ENCODE results near the gene KRTAP9-1.
"Not testable (repeated sequence)": the region's sequence is repeated elsewhere in the genome, so short reads cannot be mapped to it uniquely, and the experiment has no call there.

KRTAP9-1 gene

GRCh38 chr17:41189837-41190318 lies at the start of gene KRTAP9-1:
KRTAP9-1 (plus strand) TSS chr17:41189887; CDS start chr17:41189887, 0 bp downstream.
- not testable (repeated sequence) for FAIRE-seq; DNase-seq (ENCODE audit: insufficient read length, low spot score)

GRCh38 chr17:41140360-41141131 lies 49.1 kb upstream of the KRTAP9-1 start, which contains the start of gene KRTAP4-6:
KRTAP4-6 (minus strand) TSS chr17:41140544; CDS start chr17:41140487, 57 bp downstream.
- DNase-seq (ENCODE audit: insufficient read length, low spot score) (no peak), FAIRE-seq (no peak)
- TF ChIP-seq CTCF (IDR thresholded peaks at IDR 0.05; ENCODE audit: insufficient read depth, missing control alignments), result no peak

- DNase-seq (ENCODE audit: insufficient read length, low spot score) (no peak), FAIRE-seq (no peak)
- no peak for TF ChIP-seq CTCF (IDR thresholded peaks at IDR 0.05; ENCODE audit: insufficient read depth, missing control alignments)
These were observed 48.3 kb upstream of the KRTAP9-1 start for GRCh38 chr17:41141361-41141760.

- no peak for FAIRE-seq
- TF ChIP-seq CTCF (IDR thresholded peaks at IDR 0.05; ENCODE audit: insufficient read depth, missing control alignments), result no peak
These were observed 44.8 kb upstream of the KRTAP9-1 start for GRCh38 chr17:41144846-41145245.

GRCh38 chr17:41145261-41145660 lies 44.4 kb upstream of the KRTAP9-1 start:
- DNase-seq (ENCODE audit: insufficient read length, low spot score) (no peak), FAIRE-seq (no peak)
- no peak for TF ChIP-seq CTCF (IDR thresholded peaks at IDR 0.05; ENCODE audit: insufficient read depth, missing control alignments)

More at GRCh38 chr17:41144846-41145245, 44.8 kb upstream of the KRTAP9-1 start:
- no peak for DNase-seq (ENCODE audit: insufficient read length, low spot score)

- TF ChIP-seq CTCF (IDR thresholded peaks at IDR 0.05; ENCODE audit: insufficient read depth, missing control alignments), result no peak
- FAIRE-seq (no peak), DNase-seq (ENCODE audit: insufficient read length, low spot score) (no peak)
These were observed 42.0 kb upstream of the KRTAP9-1 start for GRCh38 chr17:41147531-41148204.

- DNase-seq (ENCODE audit: insufficient read length, low spot score); FAIRE-seq: not testable (repeated sequence)
These were observed 40.6 kb upstream of the KRTAP9-1 start for GRCh38 chr17:41148971-41149651.

- DNase-seq (ENCODE audit: insufficient read length, low spot score) (no peak), FAIRE-seq (no peak)
- TF ChIP-seq CTCF (IDR thresholded peaks at IDR 0.05; ENCODE audit: insufficient read depth, missing control alignments), result no peak
These were observed 40.1 kb upstream of the KRTAP9-1 start, which contains the start of gene KRTAP4-5 for GRCh38 chr17:41149652-41149985. KRTAP4-5 (minus strand) TSS chr17:41149825; CDS start chr17:41149767, 58 bp downstream.
